ENCODE data around the gene GPR55. TPM values are rescaled to one million over a fixed set of nuclear protein-coding genes. Genes with fewer than 3 reads are reported as not detected.

GPR55 gene
- total and polyA plus RNA-seq, 2 of the 4 experiments (the other 2 are of a cell fraction), result 0.03 TPM; not detected in 1

DNA sequence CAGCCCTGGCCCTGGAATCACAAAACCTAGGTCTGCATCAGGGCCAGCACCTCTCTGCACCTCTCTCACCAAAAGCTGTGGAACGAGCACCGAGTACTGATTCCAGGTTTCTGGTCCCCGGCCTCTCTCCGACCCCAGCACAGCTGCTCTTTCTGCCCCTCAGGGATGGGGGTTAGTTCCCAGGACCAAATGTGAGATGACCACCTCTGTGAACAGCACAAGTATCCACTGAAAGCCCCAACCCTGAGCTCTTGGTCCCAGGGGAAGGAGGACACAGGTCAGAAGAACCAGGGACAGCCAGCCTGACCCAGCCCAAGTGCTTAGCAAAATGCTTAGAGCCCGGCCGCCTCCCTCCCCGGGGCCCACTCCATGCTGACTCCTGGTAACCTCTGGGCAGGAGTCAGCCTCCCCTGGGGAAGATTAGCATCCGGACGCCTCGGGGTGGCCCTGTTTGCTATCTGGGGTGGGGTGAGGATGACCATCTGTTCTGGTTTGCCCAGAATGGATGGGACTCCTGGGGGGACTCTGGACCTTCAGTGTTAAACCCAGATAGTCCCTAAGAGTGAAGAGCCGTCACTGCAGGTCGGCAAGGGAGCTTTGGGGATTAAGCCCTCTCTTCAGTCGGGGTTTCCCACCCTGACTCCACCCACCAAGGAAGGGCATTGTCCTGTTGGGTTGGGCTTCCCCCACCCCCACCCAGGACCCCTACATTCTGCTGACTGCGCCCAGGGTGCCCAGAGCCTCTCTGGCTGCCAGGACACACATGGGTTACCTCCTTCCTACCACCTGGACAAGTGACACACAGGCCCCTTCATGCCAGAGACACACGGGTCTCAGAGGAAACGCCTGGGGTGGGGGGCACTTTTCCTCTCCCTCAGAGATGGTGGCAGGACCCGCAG, 9.4 kb upstream of the GPR55 start:
- WGBS, 2 experiments (ENCODE audit: extremely low coverage in 2 of 2, insufficient read length in 1 of 2), result 80% methylated on average over 1 of the region's 17 CpGs; no CpG with 5 or more reads in 1 of the 2 experiments
- Histone ChIP-seq H3K4me3 (ENCODE audit: insufficient read depth, low read depth, low read length) (no peak overlapping the region), H3K23ac (ENCODE audit: low read depth, low read length) (no peak overlapping the region), H4K91ac (ENCODE audit: insufficient read depth, low read depth, low read length) (no peak overlapping the region), H2BK120ac (ENCODE audit: low read depth, low read length) (no peak overlapping the region), H2BK5ac (ENCODE audit: low read depth, low read length, poor library complexity, severe bottlenecking) (no peak overlapping the region), H2BK15ac (ENCODE audit: low read depth, low read length) (no peak overlapping the region), H2BK20ac (ENCODE audit: low read depth, low read length) (no peak overlapping the region), H2AK5ac (ENCODE audit: low read depth, low read length) (no peak overlapping the region), H3K79me1 (ENCODE audit: low read depth in 1 of 2, low read length in 2 of 2) (no peaks in the 10 kb centered on the region), H3K4me2 (ENCODE audit: low read depth, low read length) (no peak overlapping the region), H3K36me3 (ENCODE audit: control insufficient read depth, insufficient read depth, low read length) (no peaks in the 10 kb centered on the region), H3K4ac (ENCODE audit: low read depth, low read length) (no peak overlapping the region), H4K5ac (ENCODE audit: low read depth, low read length) (no peak overlapping the region), H2AK9ac (replicated peaks; ENCODE audit: low read depth, low read length, poor library complexity) (no peak overlapping the region), H3K9me1 (ENCODE audit: insufficient read depth, low read length) (no peaks in the 10 kb centered on the region), H3K27me3 (ENCODE audit: control insufficient read depth, insufficient read depth, low read length) (peaks cover 17% of the 10 kb centered on the region), H3K27ac (ENCODE audit: insufficient read depth, low read length) (no peak overlapping the region), H3K14ac (replicated peaks; ENCODE audit: low read depth, low read length) (no peak overlapping the region), H3K9ac (ENCODE audit: low read depth, low read length) (no peak overlapping the region), H4K8ac (ENCODE audit: low read depth in 2 of 2, low read length in 2 of 2) (no peak overlapping the region), H3K56ac (ENCODE audit: extremely low read depth, insufficient read depth, low read length) (no peak overlapping the region), H4K20me1 (ENCODE audit: insufficient read depth, low read length) (no peaks in the 10 kb centered on the region), H3K4me1 (ENCODE audit: control insufficient read depth, insufficient read depth, low read length) (no peaks in the 10 kb centered on the region), H3K18ac (ENCODE audit: low read depth, low read length) (no peak overlapping the region), H3K9me3 (ENCODE audit: control insufficient read depth, insufficient read depth, low read length) (no peaks in the 10 kb centered on the region), H2AFZ (replicated peaks; ENCODE audit: low read length, poor library complexity) (no peak overlapping the region)
- CTCF ChIA-PET, result no interaction called here
- ATAC-seq (ENCODE audit: low read depth) (no peak), DNase-seq (no peak)
- dilution Hi-C loops (cut with HindIII; ENCODE audit: low sequenced_read_pairs, unreplicated experiment), result no loop called here
- no TSS peak for BruUV-seq (replicated peaks)
- TF ChIP-seq, protein P1, sequence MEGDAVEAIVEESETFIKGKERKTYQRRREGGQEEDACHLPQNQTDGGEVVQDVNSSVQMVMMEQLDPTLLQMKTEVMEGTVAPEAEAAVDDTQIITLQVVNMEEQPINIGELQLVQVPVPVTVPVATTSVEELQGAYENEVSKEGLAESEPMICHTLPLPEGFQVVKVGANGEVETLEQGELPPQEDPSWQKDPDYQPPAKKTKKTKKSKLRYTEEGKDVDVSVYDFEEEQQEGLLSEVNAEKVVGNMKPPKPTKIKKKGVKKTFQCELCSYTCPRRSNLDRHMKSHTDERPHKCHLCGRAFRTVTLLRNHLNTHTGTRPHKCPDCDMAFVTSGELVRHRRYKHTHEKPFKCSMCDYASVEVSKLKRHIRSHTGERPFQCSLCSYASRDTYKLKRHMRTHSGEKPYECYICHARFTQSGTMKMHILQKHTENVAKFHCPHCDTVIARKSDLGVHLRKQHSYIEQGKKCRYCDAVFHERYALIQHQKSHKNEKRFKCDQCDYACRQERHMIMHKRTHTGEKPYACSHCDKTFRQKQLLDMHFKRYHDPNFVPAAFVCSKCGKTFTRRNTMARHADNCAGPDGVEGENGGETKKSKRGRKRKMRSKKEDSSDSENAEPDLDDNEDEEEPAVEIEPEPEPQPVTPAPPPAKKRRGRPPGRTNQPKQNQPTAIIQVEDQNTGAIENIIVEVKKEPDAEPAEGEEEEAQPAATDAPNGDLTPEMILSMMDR (conservative IDR thresholded peaks at IDR 0.05; ENCODE audit: low read depth, low read length), result no peak
- TF ChIP-seq CHD1 (IDR thresholded peaks at IDR 0.05; ENCODE audit: low read depth, low read length) (no peak), MAFK (IDR thresholded peaks at IDR 0.05; ENCODE audit: low read depth, low read length) (no peak), POLR2A (IDR thresholded peaks at IDR 0.05; ENCODE audit: low read depth, low read length) (no peak), FOS (IDR thresholded peaks at IDR 0.05; ENCODE audit: low read depth, low read length) (no peak), RCOR1 (IDR thresholded peaks at IDR 0.05; ENCODE audit: insufficient replicate concordance, low read length) (no peak), RFX5 (IDR thresholded peaks at IDR 0.05; ENCODE audit: low read depth, low read length) (no peak), SMC3 (IDR thresholded peaks at IDR 0.05; ENCODE audit: low read depth, low read length) (no peak), RAD21 (IDR thresholded peaks at IDR 0.05; ENCODE audit: low read length) (no peak), NFE2L2 (IDR thresholded peaks at IDR 0.05; ENCODE audit: low read depth, low read length) (no peak), MAZ (IDR thresholded peaks at IDR 0.05; ENCODE audit: borderline replicate concordance, low read depth, low read length) (no peak), MXI1 (IDR thresholded peaks at IDR 0.05; ENCODE audit: borderline replicate concordance, low read depth, low read length) (no peak)
- TF ChIP-seq, protein P2, sequence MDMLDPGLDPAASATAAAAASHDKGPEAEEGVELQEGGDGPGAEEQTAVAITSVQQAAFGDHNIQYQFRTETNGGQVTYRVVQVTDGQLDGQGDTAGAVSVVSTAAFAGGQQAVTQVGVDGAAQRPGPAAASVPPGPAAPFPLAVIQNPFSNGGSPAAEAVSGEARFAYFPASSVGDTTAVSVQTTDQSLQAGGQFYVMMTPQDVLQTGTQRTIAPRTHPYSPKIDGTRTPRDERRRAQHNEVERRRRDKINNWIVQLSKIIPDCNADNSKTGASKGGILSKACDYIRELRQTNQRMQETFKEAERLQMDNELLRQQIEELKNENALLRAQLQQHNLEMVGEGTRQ (IDR thresholded peaks at IDR 0.05; ENCODE audit: low read depth, low read length), result no peak
- TF ChIP-seq, protein P3, sequence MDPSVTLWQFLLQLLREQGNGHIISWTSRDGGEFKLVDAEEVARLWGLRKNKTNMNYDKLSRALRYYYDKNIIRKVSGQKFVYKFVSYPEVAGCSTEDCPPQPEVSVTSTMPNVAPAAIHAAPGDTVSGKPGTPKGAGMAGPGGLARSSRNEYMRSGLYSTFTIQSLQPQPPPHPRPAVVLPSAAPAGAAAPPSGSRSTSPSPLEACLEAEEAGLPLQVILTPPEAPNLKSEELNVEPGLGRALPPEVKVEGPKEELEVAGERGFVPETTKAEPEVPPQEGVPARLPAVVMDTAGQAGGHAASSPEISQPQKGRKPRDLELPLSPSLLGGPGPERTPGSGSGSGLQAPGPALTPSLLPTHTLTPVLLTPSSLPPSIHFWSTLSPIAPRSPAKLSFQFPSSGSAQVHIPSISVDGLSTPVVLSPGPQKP (IDR thresholded peaks at IDR 0.05; ENCODE audit: borderline replicate concordance, low read depth, low read length), result no peak
- POLR2A ChIA-PET (ENCODE audit: unreplicated experiment), result no interaction called here
- intact Hi-C loops (cut with micrococcal nuclease), result no loop called here
- in situ Hi-C loops (cut with MboI; ENCODE audit: low sequenced_read_pairs), result no loop called here

All from IMR-90 (cell line).